HS-27A (cell line): Measurements from ENCODE around the gene PREX1.

Experiments used
- DNase-seq: peaks from one replicate; pipeline ENCODE4 v3.0.0-alpha.2; 2012; ENCODE audit warnings: low read depth, missing footprints

Gene PREX1

DNA sequence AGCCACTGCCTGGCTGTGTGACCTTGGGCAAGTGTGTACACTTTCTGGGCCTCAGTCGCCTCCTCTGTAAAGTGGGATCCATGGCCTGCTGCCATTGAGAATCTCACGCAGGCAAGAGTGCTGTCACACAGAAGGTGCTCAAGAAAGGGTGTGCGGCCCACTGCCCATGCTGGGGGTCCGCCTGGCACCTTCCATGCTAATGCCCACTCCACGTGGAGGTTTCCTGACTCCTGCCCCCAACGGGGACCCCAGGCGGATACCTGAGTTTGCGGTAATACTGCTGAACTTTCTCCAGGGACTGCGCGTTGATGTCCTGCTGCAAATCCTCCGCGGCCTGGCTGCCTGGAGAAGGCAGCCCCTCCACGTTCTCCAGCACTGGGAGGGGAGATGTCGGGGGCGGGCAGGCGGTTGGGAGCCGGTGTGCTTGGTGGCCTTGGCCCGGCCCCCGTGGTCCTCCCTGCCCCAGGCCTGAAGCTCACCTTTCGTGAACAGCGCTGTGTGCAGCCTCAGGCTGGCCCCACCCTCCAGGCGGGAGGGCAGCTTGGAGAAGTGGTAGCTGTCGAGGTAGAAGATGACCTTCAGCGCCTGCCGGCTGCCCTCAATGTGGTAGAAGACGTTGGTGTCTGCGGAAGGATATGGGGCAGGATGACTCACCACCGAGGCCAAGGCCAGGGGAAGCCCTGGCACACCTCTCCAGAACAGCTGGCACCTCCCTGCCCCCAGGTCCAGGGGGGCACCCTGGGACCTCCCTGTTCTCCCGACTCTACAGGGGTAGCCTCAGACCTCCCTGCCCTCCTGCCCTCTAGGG is 195.6 kb downstream of the PREX1 start:
- DNase-seq, result no peak

DNA sequence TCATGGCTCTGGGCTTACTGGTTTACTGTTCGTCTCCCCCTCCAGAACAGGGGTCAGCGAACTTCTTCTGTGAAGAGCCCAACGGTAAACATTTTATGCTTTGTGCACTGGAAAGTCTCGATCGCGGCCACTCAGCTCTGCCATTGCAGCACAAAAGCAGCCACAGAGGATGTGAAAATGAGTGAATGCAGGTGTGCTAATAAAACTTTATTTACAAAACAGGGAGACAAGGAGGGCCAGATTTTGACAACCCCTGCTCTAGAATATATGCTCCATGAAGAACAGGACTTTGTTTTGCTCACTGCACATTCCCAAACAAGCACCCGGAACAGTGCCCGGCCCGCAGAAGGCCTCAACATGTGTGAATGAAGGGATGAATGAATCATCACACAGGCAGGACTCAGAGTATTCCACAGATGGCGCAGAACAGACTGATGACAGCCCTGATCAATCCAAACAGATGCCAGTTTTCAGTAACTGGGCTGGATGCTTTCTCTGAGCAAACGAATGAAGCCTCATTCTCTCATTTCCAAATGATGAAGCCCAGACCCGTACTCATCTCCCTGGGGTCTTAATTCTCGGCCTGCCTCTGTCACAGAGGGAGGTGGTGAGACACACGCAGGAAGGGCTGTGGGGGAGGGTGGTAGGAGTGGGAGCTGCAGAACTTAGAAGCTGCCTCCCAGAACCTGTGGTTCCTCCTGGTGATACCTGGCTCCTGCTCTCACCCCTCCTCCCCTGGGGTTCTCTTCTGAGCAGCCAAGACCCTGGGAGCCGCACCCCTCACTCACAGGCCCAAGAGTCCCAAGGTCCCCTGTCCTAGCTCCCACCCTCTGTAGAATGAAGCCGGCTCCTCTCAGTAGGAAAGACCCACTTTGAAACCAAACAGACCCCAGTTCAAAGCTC is 196.4 kb downstream of the PREX1 start:
- DNase-seq, result no peak

DNA sequence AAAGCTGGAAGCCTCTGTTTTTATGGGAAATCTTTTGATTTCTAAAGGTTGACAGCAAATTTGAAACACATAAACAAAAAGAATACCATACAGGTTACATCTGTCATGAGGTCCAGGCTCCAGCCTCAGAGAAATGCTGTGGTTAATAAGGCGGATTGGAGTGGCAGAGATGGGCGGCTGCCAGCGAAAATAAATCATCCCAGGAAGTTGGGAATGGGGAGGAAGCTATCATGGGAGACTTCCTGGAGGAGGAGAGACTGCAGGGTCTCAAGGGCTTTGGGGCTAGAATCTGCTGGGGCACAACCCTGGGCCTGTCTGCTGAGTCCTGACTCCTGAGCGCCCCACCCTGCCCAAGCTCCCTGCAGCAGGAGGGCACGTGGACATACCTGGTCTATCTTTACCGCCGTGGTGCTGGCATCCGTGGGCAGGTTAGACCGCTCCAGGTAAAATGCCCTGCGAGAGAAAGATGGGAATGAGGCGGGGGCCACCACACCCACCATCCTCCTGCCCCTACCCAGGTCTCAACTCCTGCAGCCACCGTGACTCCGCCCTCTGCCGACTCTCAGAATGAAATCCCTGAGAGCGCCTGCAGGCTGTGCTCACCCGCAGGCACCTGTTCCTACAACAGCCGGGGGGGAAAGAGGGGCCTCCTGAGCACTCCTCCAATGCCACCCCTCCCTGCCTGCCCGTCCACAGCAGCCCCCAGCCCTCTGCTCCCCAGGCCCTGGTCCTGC is 197.3 kb downstream of the PREX1 start:
- DNase-seq, result no peak

DNA sequence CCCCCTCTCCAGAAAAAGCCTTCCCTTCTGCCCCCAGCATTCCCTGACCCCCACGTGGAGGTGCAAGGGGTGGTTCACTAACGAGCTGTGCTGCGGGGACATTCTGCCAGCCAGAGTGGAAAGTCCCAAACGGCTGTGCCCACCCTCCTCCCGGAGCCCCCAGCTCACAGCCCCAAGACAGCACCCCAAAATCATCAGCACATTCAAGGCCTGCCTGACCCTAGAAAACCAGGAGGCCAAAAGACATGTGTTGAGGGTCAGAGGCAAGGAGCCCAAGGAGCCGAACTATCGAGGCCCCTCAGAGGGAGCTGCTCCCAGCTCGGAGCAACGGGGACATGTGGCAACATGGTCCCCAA is 197.9 kb downstream of the PREX1 start:
- DNase-seq, result no peak

DNA sequence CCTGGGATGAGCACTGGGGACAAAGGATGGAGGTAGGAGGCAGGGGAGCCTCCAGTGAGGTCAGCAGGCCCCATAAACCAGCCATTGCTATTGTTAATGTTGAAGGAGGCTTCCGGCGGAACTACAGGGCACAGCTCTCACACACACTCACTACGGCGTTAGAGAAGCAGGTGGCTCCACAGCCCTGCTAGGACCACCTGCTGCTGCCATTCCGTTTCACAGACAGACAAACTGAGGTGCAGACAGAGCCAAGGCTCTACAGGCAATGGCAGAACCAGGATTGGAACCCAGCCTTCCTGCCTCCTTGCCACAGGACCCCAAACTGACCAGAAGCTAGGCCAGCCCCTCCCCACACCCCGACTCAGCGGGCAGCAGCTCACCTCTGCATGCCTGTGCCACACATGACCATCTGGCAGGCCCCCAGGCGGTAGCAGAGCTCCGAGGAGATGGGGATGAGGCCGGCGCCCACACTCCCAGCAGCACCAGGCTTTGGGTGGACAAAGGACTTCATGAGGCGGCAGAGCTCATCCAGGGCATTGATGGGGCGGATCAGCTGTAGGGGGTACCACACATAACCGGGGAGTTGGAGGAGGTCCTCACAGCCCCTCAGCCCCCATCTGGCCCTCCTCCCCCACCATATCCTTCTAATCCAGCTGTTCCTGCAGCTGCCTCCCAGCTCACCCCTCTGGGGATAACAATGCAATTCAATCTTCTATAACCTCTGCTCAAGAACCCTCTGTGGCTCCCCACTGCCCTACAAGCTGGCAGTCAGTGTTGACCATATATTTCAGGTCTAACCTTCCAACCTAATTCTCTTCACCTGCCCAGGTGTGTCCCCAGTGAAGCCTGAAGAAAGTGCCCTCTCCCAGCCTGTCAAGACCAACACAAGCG is 198.5 kb downstream of the PREX1 start:
- DNase-seq, result no peak

DNA sequence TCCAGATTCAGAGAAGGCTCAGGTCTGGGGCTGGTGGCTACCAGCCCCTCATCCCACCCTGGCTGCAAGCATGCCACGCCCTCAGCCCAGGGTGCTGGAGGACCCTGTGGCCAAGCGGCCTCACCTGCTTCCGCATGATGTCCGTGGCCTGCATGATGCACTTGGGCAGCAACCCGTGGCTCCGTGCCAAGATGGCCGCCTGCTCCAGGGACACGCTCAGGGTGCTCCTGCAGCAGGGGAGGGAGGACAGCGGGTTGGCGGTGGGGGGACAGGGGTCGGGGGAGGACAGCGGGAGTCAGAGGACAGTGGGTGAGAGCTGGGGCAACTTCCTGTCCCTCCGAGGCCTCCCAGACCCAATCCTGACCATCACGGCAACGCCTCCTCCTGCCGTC is 200.1 kb downstream of the PREX1 start:
- DNase-seq, result no peak

DNA sequence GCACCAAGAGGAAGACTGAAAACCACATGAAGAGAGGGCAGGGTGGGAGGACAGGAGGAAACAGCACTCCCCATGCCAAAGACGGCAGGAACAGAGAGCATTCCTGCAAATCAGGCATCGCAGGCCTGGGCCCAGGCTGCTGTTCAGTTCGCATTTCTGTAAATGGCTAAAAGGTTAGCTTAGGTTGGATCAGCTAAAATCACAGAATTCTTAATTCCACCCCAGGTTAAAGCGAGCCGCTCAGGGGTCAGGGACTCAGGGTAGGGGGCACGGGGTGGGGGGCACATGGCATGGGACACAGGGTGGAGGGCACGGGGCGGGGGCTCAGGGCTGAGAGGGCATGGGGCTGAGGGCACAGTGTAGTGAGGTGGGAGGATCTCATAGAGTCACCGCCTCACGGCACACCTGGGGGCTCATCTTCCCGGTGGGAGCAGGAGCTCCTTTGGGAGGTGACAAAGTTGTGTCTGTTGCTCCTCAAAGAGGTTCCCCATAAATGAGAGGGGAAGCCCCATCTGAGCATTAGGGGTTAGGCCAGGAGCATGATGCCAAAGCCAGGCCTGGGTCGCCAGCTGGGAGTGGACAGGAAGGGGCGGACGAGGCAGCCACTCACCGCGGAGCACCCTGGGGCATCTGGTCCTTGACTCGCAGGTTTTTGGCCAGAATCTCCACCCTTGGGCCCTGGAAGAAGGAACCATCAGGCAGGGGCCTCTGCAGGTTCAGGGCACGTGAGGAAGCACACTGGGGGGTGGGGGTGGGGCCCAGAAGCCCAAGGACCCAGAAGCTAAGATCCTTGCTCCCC is 200.7 kb downstream of the PREX1 start:
- no peak for DNase-seq

DNA sequence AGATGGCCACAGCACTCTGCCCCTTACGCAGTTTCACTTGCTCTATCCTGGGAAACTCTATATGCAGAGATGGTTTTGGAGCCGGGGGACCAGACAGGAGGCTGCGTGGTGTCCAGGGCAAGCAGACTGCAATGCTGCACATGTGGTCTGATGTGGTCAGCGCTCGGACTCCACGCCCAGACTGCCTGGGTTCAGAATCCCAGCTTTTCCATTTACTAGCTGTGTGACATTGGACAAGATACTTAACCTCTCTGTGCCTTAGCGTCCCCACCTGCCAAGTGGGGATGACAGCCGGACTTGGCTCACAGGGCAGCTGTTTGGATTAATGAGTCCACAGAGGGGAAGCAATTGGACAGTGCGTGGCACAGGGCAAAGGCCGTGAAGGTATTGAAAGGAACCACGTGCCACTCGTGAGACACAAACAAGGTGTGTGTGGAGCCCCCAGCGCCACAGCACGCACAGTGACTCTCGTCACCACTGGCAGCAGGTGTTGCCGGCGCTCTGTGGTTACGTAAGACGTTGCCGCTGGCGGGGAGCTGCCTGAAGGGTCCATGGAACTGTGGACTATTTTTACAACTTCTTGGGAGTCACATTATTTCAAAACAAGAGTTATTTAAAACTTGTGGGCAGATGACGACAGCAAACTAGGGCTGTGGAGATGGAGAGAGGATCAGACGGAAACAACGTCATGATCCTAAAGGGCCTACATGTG is 201.4 kb downstream of the PREX1 start:
- no peak for DNase-seq

DNA sequence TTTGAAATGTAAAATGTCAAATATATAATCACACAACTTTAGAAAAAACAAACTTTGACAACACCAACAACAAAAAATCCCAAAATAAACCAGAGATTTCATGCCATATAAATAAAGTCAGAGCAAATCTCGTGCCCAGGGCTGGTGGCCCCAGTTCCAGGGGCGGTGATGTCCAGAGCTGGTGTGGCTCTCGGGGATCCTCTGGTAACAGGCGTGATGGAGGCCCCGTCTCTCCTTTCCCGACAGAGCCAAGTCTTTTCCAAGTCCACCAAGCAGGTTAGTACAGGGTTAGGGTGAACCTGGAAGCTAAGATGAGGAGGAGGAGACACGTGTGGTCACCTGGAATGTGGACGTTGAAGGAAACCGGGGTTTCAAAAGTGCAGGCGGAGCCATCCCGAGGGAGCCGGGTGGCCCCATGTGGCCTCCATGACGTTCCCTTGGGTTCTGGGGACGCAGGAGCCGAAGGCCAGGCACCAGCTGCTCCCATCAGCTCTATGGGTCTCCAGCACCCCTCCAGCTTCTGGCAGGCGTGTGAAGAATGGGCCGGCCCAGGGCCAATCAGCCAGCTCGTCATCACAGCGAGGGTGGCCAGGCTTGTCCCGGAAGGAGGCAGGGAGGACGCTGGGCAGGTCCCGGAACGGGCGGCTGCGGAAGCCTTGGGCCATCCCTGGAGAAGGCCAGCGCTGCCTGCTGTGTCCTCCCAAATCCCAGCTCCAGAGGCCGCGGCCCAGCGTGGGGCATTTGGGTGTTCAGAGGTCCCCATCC is 202.5 kb downstream of the PREX1 start:
- DNase-seq, result no peak

DNA sequence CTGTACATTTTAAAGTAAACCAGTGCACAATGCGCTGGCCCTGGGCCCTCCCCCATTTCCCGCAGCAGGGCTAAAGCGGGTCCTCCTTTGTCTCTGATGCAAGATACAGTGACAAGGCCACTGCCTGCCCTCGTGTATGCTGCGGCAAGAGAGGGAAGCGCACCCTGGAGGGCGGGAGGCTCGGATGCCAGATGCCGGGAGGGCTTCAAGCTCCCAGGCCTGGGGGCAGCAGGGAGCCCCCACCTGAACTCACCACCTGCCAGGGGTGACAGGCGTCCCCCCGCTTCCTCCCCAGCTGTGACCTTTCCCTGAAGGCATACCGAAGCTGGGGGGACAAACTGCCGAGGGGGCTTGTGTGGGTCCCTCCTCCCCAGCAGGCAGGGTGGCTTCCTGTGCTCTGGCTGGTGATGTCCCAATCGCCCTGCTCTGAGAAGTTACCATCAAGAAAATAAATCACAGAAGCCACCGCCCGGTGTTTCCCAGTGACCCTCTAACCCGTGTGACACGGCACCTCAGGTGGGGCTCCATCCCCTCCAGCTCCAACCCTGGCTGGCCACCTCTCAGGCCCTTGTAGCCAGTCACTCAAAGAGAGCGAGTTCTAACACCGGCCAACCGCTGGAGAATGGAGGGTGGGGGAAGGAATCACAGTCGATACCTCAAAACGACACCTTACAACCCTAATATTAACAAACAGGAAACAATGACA is 203.3 kb downstream of the PREX1 start:
- DNase-seq, result no peak

DNA sequence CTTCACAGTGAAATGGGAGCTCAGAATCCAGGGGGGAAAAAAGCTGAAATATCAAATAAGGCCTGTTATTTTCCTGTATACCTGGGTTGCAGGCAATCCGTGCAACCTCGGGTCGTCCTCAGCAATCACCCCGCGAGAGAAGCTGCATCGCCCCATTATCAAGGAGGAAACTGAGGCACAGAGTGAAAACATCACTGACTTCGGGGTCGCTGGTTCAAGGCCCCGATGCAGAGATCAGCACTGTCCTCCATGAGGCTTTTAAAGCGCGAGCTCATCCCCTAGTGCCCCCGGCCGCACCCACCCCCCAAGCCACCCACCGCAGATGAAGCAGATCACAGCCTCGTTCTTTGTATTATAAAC is 203.9 kb downstream of the PREX1 start:
- no peak for DNase-seq

DNA sequence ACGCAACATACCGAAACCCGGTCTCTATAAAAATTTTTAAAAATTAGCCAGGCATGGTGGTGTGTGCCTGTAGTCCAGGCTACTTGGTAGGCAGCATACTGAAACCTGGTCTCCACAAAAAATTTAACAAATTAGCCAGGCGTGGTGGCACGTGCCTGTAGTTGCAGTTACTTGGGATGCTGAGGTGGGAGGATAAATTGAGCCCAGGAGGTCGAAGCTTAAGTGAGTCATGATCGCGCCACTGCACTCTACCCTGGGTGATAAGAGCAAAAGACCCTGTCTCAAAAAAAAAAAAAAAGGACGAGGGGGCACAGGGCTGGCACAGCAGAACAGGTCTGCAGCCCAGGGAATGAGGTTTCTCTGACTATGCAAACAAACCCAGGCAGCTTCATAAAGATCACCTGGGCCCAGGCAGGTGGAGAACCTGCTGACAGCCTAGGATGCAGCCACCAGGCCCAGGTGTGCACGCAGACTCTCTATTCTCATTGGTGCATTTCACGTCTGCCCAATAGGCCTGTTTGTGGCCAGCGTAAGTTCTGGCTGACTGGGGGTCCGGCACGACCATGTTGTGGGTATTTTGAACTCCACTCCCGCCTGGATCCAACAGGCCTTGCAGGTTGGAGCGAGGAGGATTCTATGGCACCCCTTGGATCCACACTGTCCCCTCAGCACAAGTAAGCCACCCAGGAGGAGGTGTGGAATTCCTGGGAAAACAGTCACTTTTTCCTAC is 204.5 kb downstream of the PREX1 start:
- no peak for DNase-seq

DNA sequence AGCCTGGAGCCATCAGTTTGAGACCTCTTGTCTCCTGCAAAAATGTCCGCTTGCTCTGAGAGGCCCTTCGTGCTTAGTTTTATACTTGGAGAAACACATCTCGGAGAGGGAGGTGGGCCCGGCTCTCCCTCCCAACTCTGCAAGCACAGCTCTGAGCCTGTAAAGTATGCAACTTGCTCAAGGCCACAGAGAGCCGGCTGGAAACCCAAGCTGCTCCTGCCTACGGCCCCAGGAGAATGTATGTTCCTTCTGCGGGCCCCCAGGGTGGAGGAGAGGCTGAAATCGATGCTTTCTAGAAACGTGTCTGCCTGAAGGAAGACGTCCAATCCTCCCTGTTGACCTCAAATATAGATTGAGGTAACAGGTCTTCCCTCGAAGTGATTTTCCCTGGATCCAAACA is 205.4 kb downstream of the PREX1 start:
- no peak for DNase-seq

DNA sequence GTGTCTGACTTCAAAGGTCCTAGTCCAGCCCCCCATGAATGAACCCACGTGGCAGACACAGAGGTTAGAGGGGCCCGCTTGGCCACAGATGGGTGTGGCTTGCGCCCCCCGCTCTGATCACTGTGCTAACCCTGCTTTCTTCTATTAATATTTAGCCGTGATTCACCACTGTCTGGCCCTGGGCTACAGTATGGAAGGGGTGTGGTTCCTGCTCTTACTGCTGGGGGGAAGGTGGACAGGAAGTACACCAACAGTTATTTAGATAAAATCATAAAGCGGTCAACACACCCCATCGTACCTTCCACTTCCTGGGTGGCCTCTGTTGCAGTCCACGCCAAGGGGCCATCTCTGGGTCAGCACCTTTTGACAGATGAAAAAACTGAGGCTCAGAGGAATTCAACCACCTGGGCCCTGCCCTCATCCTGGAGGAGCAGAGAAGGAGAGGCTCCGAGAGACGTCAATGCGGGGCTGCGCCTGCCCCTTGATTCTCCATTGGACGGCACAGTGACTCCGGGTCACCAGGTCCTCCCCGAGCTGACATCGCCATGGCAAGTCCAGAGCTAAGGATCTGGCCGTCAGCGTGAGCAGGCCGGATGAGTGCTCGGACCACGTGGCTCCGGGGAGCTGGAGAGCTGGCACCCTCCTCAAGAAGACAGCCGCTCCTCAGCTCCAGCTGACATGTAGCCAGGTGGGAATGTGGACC is 206.3 kb downstream of the PREX1 start:
- DNase-seq, result no peak

DNA sequence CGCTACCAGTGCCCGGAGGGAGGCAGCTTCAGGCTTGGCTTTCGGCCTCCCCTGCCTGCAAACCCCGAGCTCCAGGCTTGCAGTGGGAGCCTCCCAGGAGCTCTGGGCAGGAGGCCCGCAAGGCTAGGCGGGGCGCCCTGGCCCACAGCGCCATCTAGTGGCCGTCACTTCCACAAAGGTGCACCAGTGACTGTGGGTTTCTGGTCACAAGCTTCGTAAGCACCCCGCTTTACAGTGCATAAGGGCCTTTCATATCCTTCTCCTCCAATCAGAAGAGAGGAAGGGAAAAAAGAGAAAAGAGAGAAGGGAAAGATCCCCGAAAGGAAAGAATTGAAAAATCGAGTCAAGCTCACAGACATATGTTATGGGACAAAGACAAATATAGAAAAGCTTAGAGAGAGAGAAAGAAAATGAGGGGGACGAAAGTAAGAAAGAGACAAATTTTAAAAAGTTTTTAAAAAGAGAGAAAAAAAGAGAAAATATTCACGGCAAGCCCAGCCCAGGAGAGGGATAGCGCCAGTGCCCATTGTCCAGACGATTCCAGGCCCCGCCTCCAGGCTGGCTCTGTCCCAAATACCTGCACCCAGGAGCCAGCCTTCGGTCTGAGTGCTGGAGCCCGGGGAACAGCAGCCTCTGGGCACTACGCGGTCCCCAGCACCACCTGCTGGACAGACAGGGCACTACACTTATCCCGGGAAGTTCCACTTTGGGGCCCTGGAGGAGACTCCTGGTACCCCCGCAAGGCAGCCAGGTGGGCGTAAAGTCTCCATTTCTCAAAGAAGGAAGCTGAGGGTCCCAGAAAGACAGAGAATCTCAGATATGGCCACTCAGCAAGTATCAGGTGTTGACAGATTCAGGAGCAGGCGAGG is 207.1 kb downstream of the PREX1 start:
- DNase-seq, result peak; percentile 41

DNA sequence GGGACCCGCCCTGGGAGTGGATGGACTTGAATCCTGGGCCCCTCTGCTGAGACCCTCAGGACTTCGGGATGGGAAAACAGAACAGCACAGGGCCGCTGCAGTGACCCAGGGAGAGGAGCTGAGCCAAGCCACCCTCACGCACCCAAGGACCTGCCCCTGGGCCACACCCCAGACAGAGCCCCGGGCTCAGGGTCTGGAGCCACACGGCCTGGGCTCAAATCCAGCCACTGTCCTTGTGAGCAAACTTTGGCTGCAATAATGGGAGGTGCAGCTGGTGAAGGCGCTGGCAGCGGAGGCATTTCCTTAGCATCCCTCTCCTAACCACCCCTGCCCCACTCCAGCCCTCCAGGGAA is 207.7 kb downstream of the PREX1 start:
- DNase-seq, result no peak
